H1 (cell line): ENCODE data around the gene ATPAF1. TPM values are rescaled to one million over a fixed set of nuclear protein-coding genes. Genes with fewer than 3 reads are reported as not detected.

Experiments used
- E2F6 ChIP-seq: IDR thresholded peaks from 2 replicates; pipeline ENCODE4 v1.6.1; 2012; ENCODE audit warnings: inconsistent platforms
- EGR1 ChIP-seq: IDR thresholded peaks from 2 replicates; pipeline ENCODE4 v1.6.1; 2011; ENCODE audit warnings: low read depth, low read length, borderline replicate concordance
- FOSL1 ChIP-seq: IDR thresholded peaks from 2 replicates; pipeline ENCODE4 v1.6.1; 2011; ENCODE audit warnings: mild to moderate bottlenecking, low read depth, low read length, moderate library complexity; ENCODE audit not compliant: insufficient read depth
- HDAC6 ChIP-seq: IDR thresholded peaks from one replicate; pipeline ENCODE4 v1.7.1; 2012; ENCODE audit warnings: low read depth, mild to moderate bottlenecking, inconsistent platforms, low read length, moderate library complexity
- POLR2A ChIP-seq, 2 experiments: IDR thresholded peaks; 1 replicate in 1 of 2; 2 replicates in 1 of 2; pipeline ENCODE4 v1.6.1; 2011; ENCODE audit warnings: low read depth in 2 of 2, low read length in 2 of 2, mild to moderate bottlenecking in 2 of 2; ENCODE audit errors: control extremely low read depth in 1 of 2
- POLR2AphosphoS5 ChIP-seq: IDR thresholded peaks from 2 replicates; pipeline ENCODE4 v1.6.1; 2011; ENCODE audit warnings: low read depth, low read length
- RFX5 ChIP-seq: IDR thresholded peaks from 2 replicates; pipeline ENCODE4 v1.6.1; 2011; ENCODE audit warnings: low read depth, low read length, improper control_type of control experiment, borderline replicate concordance
- RXRA ChIP-seq: IDR thresholded peaks from 2 replicates; pipeline ENCODE4 v1.6.1; 2011; ENCODE audit warnings: low read depth, mild to moderate bottlenecking, low read length, moderate library complexity; ENCODE audit not compliant: insufficient read depth
- polyA plus RNA-seq, 7 experiments: library from polyadenylated mRNA; depleted of rRNA in 3 of 7; stranded (reverse) in 5 of 7; unstranded in 2 of 7; fragments of >200 nt in 5 of 7; fragments of 200-250 nt in 2 of 7; gene quantifications; 1 replicate in 5 of 7; 2 replicates in 1 of 7; 4 replicates in 1 of 7; pipeline versions ENCODE4 v1.2.1 to v1.2.3, GENCODE V29; 2011 to 2013; ENCODE audit warnings: missing spikeins in 2 of 7, mixed read lengths in 2 of 7
- total RNA-seq: library from RNA; stranded (reverse); fragmentation: NEBNext Ultra II Directional; extraction: Animal tissue kit (Norgen Biotek cat#: 25700); gene quantifications from 2 replicates; pipeline ENCODE4 v1.2.1, GENCODE V29; 2021
- TF ChIP-seq, protein P1 (sequence below): fragments of 300-600 bp; sonication (generic); IDR thresholded peaks from 2 replicates; pipeline ENCODE4 v1.7.1; 2012; ENCODE audit warnings: low read length, moderate library complexity, mild to moderate bottlenecking, inconsistent platforms; ENCODE audit not compliant: insufficient replicate concordance

Gene ATPAF1
- total and polyA plus RNA-seq, 2 of the 8 experiments (the other 6 are each of a cell fraction or from before 2014, with no cell fraction given), result 46.7 to 55.9 TPM

- TF ChIP-seq, protein P1, sequence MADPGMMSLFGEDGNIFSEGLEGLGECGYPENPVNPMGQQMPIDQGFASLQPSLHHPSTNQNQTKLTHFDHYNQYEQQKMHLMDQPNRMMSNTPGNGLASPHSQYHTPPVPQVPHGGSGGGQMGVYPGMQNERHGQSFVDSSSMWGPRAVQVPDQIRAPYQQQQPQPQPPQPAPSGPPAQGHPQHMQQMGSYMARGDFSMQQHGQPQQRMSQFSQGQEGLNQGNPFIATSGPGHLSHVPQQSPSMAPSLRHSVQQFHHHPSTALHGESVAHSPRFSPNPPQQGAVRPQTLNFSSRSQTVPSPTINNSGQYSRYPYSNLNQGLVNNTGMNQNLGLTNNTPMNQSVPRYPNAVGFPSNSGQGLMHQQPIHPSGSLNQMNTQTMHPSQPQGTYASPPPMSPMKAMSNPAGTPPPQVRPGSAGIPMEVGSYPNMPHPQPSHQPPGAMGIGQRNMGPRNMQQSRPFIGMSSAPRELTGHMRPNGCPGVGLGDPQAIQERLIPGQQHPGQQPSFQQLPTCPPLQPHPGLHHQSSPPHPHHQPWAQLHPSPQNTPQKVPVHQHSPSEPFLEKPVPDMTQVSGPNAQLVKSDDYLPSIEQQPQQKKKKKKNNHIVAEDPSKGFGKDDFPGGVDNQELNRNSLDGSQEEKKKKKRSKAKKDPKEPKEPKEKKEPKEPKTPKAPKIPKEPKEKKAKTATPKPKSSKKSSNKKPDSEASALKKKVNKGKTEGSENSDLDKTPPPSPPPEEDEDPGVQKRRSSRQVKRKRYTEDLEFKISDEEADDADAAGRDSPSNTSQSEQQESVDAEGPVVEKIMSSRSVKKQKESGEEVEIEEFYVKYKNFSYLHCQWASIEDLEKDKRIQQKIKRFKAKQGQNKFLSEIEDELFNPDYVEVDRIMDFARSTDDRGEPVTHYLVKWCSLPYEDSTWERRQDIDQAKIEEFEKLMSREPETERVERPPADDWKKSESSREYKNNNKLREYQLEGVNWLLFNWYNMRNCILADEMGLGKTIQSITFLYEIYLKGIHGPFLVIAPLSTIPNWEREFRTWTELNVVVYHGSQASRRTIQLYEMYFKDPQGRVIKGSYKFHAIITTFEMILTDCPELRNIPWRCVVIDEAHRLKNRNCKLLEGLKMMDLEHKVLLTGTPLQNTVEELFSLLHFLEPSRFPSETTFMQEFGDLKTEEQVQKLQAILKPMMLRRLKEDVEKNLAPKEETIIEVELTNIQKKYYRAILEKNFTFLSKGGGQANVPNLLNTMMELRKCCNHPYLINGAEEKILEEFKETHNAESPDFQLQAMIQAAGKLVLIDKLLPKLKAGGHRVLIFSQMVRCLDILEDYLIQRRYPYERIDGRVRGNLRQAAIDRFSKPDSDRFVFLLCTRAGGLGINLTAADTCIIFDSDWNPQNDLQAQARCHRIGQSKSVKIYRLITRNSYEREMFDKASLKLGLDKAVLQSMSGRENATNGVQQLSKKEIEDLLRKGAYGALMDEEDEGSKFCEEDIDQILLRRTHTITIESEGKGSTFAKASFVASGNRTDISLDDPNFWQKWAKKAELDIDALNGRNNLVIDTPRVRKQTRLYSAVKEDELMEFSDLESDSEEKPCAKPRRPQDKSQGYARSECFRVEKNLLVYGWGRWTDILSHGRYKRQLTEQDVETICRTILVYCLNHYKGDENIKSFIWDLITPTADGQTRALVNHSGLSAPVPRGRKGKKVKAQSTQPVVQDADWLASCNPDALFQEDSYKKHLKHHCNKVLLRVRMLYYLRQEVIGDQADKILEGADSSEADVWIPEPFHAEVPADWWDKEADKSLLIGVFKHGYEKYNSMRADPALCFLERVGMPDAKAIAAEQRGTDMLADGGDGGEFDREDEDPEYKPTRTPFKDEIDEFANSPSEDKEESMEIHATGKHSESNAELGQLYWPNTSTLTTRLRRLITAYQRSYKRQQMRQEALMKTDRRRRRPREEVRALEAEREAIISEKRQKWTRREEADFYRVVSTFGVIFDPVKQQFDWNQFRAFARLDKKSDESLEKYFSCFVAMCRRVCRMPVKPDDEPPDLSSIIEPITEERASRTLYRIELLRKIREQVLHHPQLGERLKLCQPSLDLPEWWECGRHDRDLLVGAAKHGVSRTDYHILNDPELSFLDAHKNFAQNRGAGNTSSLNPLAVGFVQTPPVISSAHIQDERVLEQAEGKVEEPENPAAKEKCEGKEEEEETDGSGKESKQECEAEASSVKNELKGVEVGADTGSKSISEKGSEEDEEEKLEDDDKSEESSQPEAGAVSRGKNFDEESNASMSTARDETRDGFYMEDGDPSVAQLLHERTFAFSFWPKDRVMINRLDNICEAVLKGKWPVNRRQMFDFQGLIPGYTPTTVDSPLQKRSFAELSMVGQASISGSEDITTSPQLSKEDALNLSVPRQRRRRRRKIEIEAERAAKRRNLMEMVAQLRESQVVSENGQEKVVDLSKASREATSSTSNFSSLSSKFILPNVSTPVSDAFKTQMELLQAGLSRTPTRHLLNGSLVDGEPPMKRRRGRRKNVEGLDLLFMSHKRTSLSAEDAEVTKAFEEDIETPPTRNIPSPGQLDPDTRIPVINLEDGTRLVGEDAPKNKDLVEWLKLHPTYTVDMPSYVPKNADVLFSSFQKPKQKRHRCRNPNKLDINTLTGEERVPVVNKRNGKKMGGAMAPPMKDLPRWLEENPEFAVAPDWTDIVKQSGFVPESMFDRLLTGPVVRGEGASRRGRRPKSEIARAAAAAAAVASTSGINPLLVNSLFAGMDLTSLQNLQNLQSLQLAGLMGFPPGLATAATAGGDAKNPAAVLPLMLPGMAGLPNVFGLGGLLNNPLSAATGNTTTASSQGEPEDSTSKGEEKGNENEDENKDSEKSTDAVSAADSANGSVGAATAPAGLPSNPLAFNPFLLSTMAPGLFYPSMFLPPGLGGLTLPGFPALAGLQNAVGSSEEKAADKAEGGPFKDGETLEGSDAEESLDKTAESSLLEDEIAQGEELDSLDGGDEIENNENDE, result no peak
- TF ChIP-seq FOSL1 (0 out of 2 replicates have a peak, but pooled peaks have one; percentile 45), E2F6 (peak; percentile 60; the same call in 1 of the 2 replicates), EGR1 (peak; percentile 68; the same call in 1 of the 2 replicates), RXRA (no peak), POLR2AphosphoS5 (peak; percentile 86), POLR2A (IDR thresholded peaks at IDR 0.05; ENCODE audit: control extremely low read depth in 1 of 2, low read depth in 2 of 2, low read length in 2 of 2) (peak; percentile 63 to 92), RFX5 (no peak), HDAC6 (no peak)
Observed at GRCh38 chr1:46667782-46668760, at the start of gene ATPAF1 (continued).
